Measurements from ENCODE around the gene PCDHGC3.

- TF ChIP-seq CTCF (IDR thresholded peaks at IDR 0.05; ENCODE audit: low read depth, low read length, poor library complexity, severe bottlenecking) = no peak
- no peak for TF ChIP-seq EZH2phosphoT487 (IDR thresholded peaks at IDR 0.05; ENCODE audit: borderline replicate concordance, low read length)
Measured at GRCh38 chr5:141441571-141442170, 34.1 kb upstream of the PCDHGC3 start.

Measured in DOHH2 (cell line).